Psoas muscle (tissue), 8 donors: ENCODE results near the gene SMTNL2. TPM values are rescaled to one million over a fixed set of nuclear protein-coding genes. Genes with fewer than 3 reads are reported as not detected.

Experiments used
- ATAC-seq, 4 donors: fragments of 200-7000 bp; cut with Tn5 transposase; one replicate each; pipeline ENCODE4 v1.9.1; 2020; ENCODE audit warnings: moderate library complexity in 3 of 4, mild to moderate bottlenecking in 2 of 4
- DNase-seq, 2 donors: peaks; one replicate each; pipeline ENCODE4 v3.0.0-alpha.2; 2020
- H3K27ac ChIP-seq: fragments of 200-600 bp; one replicate; pipeline ENCODE4 v1.8.0; 2022
- H3K27me3 ChIP-seq, 3 donors: fragments of 200-600 bp in 1 of 3; one replicate each; pipeline versions ENCODE4 v1.6.1 to v1.8.0; 2013 to 2022; ENCODE audit warnings: low read length in 2 of 3, mild to moderate bottlenecking in 2 of 3, moderate library complexity in 1 of 3; ENCODE audit not compliant: insufficient read depth in 3 of 3
- H3K36me3 ChIP-seq, 2 donors: fragments of 200-600 bp in 1 of 2; one replicate each; pipeline versions ENCODE4 v1.6.1 to v1.8.0; 2013 to 2022; ENCODE audit warnings: low read depth in 1 of 2, mild to moderate bottlenecking in 1 of 2, moderate library complexity in 1 of 2; ENCODE audit not compliant: insufficient read depth in 1 of 2
- H3K4me1 ChIP-seq: fragments of 200-600 bp; one replicate; pipeline ENCODE4 v1.8.0; 2022
- H3K4me3 ChIP-seq: fragments of 200-600 bp; one replicate; pipeline ENCODE4 v1.8.0; 2022; ENCODE audit warnings: mild to moderate bottlenecking
- H3K9me3 ChIP-seq: fragments of 200-600 bp; one replicate; pipeline ENCODE4 v1.8.0; 2022
- WGBS, 3 donors: extraction: QIAGEN DNeasy Blood & Tissue Kit; methylation state at CpG; one replicate each; pipeline versions ENCODE4 v1.1.6 to v1.1.7; 2013; 5-methylcytosine and 5-hydroxymethylcytosine counted together
- intact Hi-C, 2 donors: fragments of 100-400 bp; cut with DNase I; formaldehyde crosslinking; loops; one replicate each; pipeline versions ENCODE4 v1.11.0 to v1.14.2; 2022
- polyA plus RNA-seq, 3 donors: library from polyadenylated mRNA; stranded (reverse); fragments of 200-250 nt; gene quantifications; one replicate each; pipeline ENCODE4 v1.2.3, GENCODE V29; 2013
- total RNA-seq, 4 donors: library from RNA; stranded (reverse); fragmentation: NEBNext Ultra II Directional in 2 of 4; extraction: Animal tissue kit (Norgen Biotek cat#: 25700) in 2 of 4; gene quantifications; one replicate each; pipeline versions ENCODE4 v1.2.1 to v1.2.4, GENCODE V29; 2021 to 2023
- TF ChIP-seq, protein P1 (sequence below): fragments of 200-600 bp; IDR thresholded peaks from one replicate; pipeline ENCODE4 v1.8.0; 2022; ENCODE audit warnings: antibody characterized with exemption
- donor health status: healthy with polysubstance abuse.
- donor health status: DM: no; HTN: no; CAD: no; lungs with moderate emphysema.
- donor health status: Bipolar disorder and iron deficiency.
- donor health status: healthy.
- donor health status: DM: yes; HTN: yes; CAD: no.
- donor health status: DM: no; HTN: no; CAD: no.
- donor health status: DM: no; HTN: no; CAD: no.
- donor health status: DM: yes; HTN: yes; CAD: no.

Gene SMTNL2
- total and polyA plus RNA-seq, 7 donors = 20.7 to 524 (median 318) TPM

DNA sequence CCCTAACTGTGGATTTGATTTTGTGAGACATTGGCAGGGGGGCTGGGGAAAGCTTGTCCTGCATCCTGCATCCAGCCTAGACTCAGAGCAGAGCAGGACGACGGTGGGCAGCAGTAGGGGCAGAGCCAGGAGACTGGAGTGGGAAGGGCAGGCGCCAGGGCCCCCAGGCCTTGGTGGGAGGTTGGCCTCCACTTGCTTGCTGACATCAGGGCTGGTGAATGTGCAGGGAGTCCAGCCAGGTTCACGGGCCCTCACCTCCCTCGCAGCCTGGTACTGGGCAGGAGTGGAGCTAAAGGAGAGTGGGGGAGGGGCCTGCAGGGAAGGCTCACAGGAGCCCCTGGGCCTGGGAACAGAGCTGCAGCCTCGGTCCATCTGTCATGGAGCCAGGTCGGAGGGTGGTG lies 2.2 kb upstream of the SMTNL2 start:
- no peak overlapping the region for H3K27ac ChIP-seq
- TF ChIP-seq, protein P1, sequence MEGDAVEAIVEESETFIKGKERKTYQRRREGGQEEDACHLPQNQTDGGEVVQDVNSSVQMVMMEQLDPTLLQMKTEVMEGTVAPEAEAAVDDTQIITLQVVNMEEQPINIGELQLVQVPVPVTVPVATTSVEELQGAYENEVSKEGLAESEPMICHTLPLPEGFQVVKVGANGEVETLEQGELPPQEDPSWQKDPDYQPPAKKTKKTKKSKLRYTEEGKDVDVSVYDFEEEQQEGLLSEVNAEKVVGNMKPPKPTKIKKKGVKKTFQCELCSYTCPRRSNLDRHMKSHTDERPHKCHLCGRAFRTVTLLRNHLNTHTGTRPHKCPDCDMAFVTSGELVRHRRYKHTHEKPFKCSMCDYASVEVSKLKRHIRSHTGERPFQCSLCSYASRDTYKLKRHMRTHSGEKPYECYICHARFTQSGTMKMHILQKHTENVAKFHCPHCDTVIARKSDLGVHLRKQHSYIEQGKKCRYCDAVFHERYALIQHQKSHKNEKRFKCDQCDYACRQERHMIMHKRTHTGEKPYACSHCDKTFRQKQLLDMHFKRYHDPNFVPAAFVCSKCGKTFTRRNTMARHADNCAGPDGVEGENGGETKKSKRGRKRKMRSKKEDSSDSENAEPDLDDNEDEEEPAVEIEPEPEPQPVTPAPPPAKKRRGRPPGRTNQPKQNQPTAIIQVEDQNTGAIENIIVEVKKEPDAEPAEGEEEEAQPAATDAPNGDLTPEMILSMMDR = no peak
- intact Hi-C loops = loop anchor here (5.0 kb wide), 2 partner anchors 35 to 40 kb away; no protein-coding TSS in a partner anchor
- ATAC-seq (no peak), DNase-seq (peak in 1 of 2 donors; percentile 48)
- WGBS, 3 donors = 56 to 67% (median 63%) methylated on average over 5 to 7 of the region's 7 CpGs
- peaks cover 0 to 6% of the 10 kb centered on the region in 2 donors for H3K36me3 ChIP-seq
- peaks cover 21% of the 10 kb centered on the region for H3K4me1 ChIP-seq
- H3K4me3 ChIP-seq = no peak overlapping the region
- no peaks in the 10 kb centered on the region for H3K27me3 ChIP-seq
- H3K9me3 ChIP-seq = no peaks in the 10 kb centered on the region

DNA sequence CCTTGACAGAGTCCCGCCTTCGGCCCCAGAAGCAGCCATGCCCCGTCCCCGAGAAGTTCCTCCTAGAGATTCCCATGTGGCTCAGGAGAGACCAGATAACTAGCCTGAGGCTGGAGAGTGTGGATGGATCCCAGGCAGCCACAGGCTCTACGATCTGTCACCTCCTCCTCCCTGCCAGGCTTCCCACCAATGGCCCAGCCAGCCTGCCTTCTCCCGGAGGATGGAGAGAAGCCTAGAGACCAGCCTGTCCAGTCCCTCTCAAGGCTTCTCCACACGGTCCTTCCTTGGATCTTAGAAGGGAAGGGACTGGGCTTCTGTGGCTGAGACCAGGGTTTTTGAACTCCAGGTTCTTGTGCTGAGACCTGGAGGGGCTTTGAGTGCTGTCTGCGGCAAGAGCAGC lies 1.6 kb upstream of the SMTNL2 start:
- WGBS, 3 donors = 80 to 83% (median 82%) methylated on average over 8 of the region's 8 CpGs
- ATAC-seq (no peak), DNase-seq (peak in 1 of 2 donors; percentile 41)
- Histone ChIP-seq H3K9me3 (no peaks in the 10 kb centered on the region), H3K4me1 (peaks cover 17% of the 10 kb centered on the region), H3K27me3 (no peaks in the 10 kb centered on the region), H3K4me3 (no peak overlapping the region), H3K36me3 (peaks cover 0 to 10% of the 10 kb centered on the region in 2 donors), H3K27ac (no peak overlapping the region)
- TF ChIP-seq, protein P1 = no peak
- intact Hi-C loops = loop anchor here (5.0 kb wide), 2 partner anchors 35 to 40 kb away; no protein-coding TSS in a partner anchor

DNA sequence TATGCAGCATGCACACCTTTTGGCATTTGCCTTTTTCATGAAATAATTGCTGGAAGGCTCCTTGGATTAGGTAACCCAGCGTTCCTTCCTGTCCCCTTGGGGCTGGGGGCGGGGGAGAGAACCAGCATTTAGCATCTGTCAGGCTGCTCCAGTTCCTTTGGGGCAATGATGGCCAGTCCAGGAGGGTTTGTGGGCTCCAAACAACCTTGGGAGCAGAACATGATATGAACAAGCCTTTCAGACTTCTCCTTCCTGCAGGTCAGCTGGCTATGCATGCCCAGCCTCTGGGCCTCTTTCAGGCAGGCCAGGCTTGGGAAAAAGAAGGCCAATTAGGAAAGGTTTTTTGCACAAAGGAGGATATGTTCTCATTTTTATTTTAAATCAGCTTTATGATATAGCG lies 1.1 kb upstream of the SMTNL2 start:
- Histone ChIP-seq H3K9me3 (no peaks in the 10 kb centered on the region), H3K4me3 (peak overlapping the region; percentile 81), H3K4me1 (peaks cover 17% of the 10 kb centered on the region), H3K27me3 (no peaks in the 10 kb centered on the region), H3K27ac (peak overlapping the region; percentile 99), H3K36me3 (peaks cover 0 to 10% of the 10 kb centered on the region in 2 donors)
- DNase-seq (peak in 1 of 2 donors; percentile 32), ATAC-seq (no peak)
- intact Hi-C loops = loop anchor here (5.0 kb wide), 2 partner anchors 34 to 39 kb away; no protein-coding TSS in a partner anchor
- WGBS, 3 donors = 73 to 82% (median 74%) methylated on average over 3 of the region's 3 CpGs
- TF ChIP-seq, protein P1 = no peak

DNA sequence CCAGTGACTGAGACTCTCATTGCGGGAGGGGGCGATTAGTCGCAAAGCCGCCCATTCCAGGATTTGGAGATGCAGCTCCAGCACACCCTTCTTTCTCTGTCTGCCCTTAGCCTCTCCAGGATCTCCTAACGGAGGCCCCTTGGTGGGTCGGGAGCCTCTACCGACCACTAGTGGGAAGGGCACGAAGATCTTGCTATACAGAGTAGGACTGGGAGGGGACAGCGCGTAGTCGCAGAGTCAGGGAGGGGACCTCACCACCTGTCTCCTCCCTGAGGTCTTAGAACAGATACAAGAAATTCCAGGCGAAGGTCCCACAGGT lies 588 bp upstream of the SMTNL2 start:
- intact Hi-C loops = loop anchor here (5.0 kb wide), 2 partner anchors 34 to 39 kb away; no protein-coding TSS in a partner anchor
- Histone ChIP-seq H3K27ac (peak overlapping the region; percentile 99), H3K36me3 (peaks cover 0 to 10% of the 10 kb centered on the region in 2 donors), H3K9me3 (no peaks in the 10 kb centered on the region), H3K4me1 (peaks cover 20% of the 10 kb centered on the region), H3K27me3 (no peaks in the 10 kb centered on the region), H3K4me3 (peak overlapping the region; percentile 81)
- TF ChIP-seq, protein P1 = peak; percentile 49
- 13 to 22% (median 20%) methylated on average over 12 of the region's 12 CpGs for WGBS, 3 donors
- ATAC-seq (peak; percentile 55 to 67 (median 63)), DNase-seq (peak in 1 of 2 donors; percentile 79)
